Jurkat, Clone E6-1 (cell line): ENCODE measurements around the gene WDR46.
"Not testable (repeated sequence)": the region's sequence is repeated elsewhere in the genome, so short reads cannot be mapped to it uniquely, and the experiment has no call there.

Source experiments
- DNase-seq: peaks from one replicate; pipeline ENCODE4 v3.0.0-alpha.2; 2011; ENCODE audit warnings: low read depth, low spot score
- H3K4me3 ChIP-seq: 2 replicates; pipeline ENCODE4 v1.5.1; 2011; ENCODE audit warnings: mild to moderate bottlenecking, low read length, control low read depth, moderate library complexity

The WDR46 gene

DNA sequence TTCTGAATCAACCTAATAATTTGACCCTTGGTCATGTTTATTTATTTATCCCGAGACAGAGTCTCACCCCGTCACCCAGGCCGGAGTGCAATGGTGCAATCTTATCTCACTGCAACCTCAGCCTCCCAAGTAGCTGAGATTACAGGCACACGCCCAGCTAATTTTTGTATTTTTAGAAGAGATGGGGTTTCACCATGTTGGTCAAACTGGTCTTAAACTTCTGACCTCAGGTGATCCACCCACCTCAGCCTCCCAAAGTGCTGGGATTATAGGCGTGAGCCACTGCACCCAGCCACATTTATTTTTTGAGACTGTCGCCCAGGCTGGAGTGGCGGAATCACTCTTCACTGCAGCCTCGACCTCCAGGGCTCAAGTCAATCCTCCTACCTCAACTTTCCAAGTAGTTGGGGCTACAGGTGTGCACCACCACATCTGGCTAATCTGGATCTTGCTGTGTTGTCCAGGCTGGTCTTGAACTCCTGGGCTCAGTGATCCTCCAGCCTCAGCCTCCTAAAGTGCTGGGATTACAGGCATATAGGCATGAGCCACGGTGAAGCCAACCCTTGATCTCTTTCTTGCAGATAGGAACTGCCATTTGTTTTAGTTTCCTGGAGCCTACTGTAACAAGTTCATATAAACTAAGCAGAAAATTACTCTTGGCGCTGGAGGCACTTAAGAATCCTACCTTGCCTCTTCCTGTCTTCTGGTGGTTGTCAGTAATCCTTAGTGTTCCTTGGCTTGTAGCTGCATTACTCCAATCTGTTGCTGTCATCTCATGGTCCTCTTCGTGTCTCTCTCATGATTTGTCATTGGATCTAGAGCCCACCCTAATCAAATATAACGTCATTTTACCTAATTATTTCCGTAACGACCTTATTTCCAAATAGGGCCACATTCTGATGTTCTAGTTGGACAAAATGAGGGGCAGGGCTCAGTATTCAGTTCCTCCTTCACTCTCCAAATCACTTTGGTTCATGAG, 14.8 kb downstream of the WDR46 start:
- no peak for DNase-seq
- no peak overlapping the region; the same call in 1 of the 2 replicates for H3K4me3 ChIP-seq

DNA sequence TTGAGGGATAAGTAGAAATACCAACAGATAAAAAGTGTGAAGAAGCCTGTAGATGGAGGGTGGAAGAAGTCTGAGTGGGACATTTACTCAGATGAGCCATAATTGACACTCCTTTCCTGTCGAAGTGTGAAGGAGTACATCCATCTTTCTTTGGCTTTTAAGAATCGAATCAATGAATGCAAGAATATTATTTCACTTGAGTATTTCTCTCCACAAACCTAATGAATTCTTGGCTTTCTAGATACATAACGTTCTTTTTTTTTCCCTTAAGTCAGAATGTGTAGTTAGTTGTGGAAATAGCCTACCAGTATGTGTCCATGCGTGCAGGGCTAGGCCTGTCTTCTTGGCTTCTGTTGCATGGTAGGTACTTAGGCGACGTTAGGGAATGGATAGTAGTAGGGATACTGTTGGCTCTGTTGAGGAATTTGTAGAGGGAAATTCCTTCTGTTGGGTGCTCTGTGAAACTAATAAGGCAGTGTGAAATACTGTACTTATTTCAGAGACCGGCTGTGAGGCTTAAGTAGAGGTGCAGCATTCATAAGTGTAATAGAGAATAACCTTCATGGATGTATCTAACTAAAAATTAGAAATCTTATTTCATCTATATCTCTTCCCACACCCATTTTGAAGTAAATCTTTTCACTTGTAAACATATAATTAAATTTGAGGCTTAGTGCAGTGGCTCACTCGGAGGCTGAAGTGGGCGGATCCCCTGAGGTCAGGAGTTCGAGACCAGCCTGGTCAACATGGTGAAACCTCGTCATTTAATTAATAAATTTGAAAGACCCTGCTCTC, 15.7 kb downstream of the WDR46 start:
- DNase-seq: no peak
- peak overlapping the region; percentile 81 for H3K4me3 ChIP-seq

DNA sequence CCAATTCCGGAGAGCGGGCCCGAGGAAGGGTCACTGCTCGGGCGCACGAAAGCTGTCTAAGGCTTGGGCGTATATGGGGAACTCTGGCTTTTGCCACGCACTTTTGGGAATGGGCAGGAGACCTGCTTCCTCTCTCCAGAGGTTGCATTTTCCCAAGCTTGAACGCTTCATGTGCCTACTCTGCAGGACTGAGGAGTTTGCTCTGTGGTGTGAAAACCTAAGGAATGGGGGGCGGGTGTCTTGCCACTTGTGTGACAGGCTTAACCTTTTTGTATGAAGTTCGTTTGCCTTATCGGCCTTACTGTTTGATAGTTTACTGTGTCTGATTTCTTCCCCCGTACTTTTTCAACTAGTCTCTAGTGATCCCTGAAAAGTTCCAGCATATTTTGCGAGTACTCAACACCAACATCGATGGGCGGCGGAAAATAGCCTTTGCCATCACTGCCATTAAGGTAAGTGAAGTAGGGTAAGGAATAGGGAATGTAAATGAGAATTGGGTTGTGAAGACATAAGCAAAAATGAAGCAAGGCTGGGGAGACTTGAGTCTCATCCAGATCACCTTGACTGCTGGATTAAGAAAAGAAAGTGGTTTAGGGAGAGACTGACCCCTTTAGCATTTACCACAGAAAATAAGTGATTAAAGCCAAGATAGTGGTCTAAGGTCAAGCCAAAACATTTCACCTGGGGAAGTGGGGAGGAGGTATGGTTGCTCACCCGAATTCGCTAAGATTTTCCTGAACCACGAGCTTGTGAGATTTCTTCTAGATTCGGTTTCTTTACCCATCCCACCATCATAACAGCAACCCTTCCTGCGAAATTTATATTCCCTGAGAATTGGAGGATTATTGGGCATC, 16.5 kb downstream of the WDR46 start:
- DNase-seq: no peak

DNA sequence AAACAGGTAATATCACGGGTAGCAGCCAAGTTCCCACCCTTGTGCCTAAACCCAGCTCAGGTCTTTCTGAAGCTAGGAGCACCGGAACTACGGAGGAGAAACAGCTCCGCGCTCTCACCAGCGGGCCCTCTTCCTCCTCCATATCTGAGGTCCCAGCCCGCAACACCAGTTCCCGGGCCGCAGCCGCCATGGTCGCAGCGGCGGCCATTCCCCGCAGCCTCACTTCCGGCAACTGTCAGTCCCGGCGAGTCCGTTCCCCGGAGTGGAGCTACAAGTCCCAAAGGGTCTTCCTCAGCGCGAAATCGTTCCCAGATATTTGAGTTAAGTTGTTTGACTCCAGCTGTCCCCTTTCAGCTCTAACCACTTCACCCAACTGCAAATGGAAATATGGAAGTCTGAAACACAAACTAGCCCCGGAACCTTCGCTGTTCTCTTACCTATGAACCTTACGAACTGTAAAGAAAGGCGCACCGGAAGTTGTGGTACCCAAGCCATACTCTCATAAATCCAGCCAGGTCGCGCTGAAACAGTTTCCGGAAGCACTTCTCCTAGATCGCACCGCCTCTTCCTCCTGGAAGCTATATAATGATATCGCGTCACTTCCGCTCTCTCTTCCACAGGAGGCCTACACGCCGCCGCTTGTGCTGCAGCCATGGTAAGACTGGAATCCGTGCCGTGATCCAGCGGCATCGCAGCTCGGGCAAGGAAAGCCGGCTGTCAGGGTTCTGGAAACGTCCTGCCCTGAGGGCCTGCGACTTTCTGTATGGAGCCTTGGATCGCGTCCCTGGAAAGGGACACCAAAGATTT, 17.4 kb downstream of the WDR46 start, which contains the start of the genes RPS18 and VPS52:
RPS18 (plus strand) TSS at position 608 of the 807 bp plus-strand sequence; CDS start at position 653, 45 bp downstream.
VPS52 (minus strand) TSS at position 409 of the 807 bp plus-strand sequence; CDS start at position 208, 201 bp downstream.
- H3K4me3 ChIP-seq: peak within 1 kb of the TSS; percentile 81
- peak; percentile 100 for DNase-seq

More for the DNA sequence above, 16.5 kb downstream of the WDR46 start:
- H3K4me3 ChIP-seq: peak overlapping the region; percentile 81

DNA sequence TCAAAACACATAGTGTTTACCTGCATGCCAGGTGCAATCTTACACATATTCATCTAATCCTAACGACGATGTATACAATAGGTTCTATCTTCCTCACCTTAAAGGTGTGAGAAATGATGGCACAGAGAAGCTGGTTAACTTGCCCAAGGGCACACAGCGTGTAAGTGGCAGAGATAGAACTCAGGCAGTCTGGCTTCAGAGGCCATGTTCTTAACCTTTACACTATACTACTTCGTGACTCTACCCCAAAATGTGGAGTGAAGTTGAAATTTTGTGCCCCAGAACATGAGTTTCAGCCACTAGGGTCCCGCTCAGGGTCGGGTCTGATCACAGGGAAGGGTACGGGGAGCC, 17.9 kb downstream of the WDR46 start:
- peak overlapping the region; percentile 81 for H3K4me3 ChIP-seq
- DNase-seq: no peak

DNA sequence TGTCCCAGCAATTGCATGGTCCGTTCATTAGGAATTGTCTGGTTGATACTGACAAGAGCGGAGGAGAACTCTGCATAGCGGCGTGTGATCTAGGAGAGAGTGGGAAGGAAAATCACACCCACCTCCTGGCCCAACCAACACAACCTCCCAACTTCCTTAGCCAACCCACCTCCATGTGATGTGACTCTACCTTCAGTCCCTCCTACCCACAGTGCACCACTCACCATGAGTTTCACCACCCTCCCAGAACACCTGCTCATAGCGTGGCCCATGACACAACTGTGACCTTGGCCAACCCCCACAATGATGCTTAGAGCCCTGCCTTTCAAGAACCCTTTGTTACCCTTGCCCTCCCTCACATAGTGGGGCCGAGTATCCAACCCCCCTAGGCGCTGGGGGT, 25.0 kb downstream of the WDR46 start:
- DNase-seq: no peak
- H3K4me3 ChIP-seq: no peak overlapping the region

DNA sequence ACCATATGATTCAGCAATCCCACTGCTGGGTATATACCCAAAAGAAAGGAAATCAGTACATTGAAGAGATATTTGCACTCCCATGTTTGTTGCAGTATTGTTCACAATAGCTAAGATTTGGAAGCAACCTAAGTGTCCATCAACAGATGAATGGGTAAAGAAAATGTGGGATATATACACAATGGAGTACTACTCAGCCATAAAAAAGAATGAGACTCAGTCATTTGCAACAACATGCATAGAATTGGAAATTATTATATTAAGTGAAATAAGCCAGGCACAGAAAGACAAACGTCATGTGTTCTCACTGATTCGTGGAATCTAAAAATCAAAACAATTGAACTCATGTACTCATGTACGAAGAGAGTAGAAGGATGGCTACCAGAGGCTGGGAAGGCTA, 26.5 kb downstream of the WDR46 start:
- DNase-seq, H3K4me3 ChIP-seq: not testable (repeated sequence)

DNA sequence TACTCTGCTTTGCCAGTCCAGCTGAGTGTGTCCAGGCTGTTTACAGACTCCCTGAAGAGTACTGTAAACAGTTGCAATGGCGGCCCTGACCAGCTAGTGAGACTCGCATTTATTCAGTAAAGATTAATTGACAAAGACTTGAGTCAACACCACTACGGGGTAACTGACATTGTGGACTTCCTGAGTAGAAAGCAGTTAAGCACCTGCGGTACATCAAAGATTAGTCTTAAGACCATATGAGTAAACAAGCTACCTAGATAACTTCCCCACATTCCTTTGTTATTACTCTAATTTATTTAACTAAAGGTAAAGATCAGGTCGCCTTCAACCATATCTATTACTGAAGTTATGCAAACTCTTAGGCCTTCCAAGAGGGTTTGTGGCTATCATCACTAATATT, 30.0 kb downstream of the WDR46 start:
- peak; percentile 50 for DNase-seq
- H3K4me3 ChIP-seq: no peak overlapping the region; the same call in 1 of the 2 replicates

DNA sequence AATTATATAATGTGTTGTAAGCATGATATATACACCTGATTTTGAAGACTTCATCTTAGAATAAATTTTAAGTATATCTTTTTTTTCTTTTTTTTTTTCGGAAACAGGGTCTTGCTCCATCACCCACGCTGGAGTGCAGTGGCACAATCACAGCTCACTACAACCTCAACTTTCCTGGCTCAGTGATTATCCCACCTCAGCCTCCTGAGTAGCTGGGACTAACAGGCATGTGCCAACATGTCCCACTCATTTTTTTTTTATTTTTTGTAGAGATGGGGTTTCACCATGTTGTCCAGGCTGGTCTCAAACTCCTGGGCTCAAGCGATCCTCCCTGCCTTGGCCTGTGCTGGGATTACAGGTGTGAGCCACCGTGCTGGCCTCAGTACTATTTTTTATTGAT, 34.4 kb downstream of the WDR46 start:
- H3K4me3 ChIP-seq: no peak overlapping the region
- DNase-seq: no peak

DNA sequence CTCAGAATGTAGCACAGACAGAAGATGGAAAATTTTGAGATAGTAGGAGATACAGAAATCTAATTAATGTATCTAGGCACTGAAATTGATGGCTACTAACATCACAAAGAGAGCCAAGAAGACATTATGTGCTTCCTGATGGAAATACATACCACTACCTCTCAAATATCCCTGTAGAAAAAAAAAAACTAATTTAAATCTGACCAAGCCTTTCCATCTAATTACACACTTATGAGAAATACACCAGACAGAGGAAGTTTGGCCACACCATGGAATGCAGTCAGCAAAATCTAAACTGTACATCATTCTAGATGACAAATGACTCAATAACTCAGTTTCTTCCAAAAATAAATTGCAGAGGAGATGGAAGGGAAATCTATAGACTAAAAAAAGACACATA, 36.3 kb downstream of the WDR46 start:
- no peak overlapping the region for H3K4me3 ChIP-seq
- no peak for DNase-seq

DNA sequence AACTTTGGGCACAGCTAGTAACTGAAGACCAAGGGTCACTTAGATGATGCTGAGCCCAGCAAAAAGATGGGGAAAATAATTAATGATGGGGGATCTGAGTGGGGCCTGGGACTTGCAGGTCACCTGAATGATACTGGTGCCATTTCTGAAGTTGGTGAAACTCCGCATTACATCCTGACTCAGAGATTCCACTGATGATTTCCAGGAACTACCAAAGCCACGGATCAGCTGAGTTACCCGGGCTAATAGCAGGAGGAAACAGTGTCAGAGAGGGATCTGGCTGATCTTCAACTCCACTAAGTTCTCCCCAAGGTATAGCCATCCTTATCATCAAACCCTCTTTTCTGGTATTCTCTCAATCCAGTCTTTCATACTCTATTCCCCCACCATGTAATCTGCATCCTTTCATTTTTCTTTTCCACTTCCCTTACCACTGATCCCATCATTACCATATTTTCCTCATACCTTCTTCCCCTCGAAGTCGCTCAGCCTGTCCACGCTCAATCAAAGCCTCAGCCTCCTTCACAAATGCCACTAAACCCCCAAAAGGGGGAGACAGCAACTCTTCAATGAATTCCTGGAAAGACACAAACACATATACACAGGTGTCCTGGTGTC, 37.5 kb downstream of the WDR46 start:
- no peak for DNase-seq
- no peak overlapping the region for H3K4me3 ChIP-seq

DNA sequence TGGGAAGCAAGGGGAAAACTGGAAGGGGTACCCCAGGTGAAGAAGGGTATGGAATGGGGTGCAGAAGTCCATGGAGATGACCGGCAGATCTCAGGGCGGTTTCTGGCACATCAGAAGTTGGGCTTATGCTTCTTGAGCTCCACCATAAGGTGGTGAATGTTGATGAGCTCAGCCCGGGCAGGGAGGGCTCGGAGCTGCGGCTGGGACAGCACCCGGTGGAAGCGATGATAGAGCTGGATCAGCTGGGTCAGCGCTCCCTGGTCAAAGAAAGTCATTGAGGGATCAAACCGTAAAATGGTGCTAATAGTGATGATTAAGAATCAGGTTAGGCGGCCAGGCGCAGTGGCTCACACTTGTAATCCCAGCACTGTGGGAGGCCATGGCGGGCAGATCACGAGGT, 38.3 kb downstream of the WDR46 start:
- DNase-seq: no peak
- H3K4me3 ChIP-seq: no peak overlapping the region

DNA sequence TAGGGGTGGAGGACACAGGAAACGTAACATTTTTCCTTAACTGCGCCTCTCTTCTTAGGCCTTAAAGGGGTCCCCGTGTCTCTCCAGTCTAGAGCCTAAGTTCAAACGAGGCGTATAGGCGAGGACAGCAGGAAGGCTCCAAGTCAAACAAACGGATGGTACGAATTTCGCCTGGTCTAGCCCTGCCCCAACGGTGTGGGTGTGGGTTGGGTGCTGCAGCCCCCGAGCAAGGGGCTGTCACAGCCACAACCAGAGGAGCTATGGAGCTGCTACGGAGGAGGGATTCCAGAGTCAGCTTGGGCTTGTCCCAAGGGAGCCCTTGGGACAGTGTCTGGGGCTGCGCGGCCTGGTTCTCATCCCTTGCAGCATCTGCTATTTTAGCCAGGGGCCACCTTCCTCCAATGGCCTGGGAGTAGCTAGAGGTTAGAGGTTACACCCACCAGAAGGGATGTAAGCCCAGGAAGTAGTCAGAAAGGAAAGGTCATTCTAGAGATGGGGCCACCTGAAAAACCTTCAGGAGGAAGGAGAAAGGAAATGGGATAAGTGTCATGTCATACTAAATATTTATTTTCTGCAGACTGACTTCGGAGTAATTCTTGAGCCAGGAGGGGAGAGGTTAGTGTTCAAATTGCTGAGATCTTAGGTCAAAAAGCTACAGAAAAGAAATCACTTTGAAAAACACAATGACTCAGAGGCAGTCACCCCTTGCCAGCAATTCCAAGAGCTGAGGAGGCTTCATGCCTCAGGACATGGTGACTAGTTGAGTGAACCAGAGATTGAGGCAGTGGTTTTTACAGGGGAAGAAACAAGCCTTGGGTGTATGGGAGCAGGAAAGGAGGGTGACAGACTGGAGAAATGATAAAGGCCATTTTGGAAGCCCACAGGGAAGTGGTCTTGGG, 39.1 kb downstream of the WDR46 start:
- peak overlapping the region; percentile 74 for H3K4me3 ChIP-seq
- no peak for DNase-seq

DNA sequence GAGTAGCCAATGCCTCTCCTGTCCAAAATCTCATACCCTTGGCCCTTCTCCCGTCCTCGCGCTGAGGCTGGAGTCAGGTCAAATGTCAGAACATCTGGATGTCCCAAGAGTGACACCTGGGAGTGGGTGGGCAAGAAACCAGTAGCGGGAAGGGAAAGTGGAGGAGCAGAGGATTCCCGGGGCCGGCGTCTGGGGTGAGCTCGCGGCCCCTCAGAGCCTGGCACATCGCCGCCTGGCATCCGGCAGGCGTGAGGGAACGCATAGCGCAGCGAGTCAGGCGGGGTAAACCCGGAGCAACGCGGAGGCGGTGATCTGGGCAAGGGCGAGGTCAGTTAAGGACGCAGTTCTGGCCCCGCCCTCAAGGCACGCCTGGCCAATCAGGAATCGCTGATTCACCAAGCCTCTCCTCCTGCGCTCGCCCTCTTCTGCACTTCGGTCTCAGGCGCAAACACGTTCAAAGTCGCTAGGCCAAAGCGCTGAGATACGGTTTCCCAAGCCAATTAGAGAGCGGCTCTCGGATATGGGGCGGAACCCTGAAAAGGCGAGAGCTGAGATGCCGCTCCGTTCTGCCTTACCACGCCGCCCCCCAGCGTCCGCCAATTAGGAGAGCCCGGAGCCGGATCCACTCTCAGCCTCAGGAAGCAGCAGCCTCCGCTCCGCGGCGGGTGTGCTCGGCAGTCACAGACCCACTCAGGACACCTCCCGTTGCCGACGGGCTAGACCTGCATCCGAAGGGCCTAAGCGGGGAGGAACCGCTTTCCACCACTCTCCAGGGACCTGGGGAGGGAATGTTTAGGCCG, 39.9 kb downstream of the WDR46 start:
- peak; percentile 99 for DNase-seq
- peak overlapping the region; percentile 74 for H3K4me3 ChIP-seq

DNA sequence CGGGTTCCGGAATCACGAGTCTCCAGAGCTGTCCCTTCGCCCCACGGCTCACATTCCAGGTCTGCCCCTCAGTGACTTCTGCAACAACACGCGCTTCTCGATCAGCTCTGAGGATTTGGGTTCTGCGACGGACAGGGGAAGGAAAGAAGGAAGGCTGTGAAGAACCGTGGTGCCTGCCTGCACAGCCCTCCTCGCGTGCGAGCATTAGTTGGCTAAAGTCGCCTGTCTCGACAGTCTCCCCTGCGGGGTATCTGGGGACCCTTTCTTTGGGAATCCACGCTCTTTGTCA, 40.5 kb downstream of the WDR46 start:
- DNase-seq: no peak
- peak overlapping the region; percentile 74 for H3K4me3 ChIP-seq

DNA sequence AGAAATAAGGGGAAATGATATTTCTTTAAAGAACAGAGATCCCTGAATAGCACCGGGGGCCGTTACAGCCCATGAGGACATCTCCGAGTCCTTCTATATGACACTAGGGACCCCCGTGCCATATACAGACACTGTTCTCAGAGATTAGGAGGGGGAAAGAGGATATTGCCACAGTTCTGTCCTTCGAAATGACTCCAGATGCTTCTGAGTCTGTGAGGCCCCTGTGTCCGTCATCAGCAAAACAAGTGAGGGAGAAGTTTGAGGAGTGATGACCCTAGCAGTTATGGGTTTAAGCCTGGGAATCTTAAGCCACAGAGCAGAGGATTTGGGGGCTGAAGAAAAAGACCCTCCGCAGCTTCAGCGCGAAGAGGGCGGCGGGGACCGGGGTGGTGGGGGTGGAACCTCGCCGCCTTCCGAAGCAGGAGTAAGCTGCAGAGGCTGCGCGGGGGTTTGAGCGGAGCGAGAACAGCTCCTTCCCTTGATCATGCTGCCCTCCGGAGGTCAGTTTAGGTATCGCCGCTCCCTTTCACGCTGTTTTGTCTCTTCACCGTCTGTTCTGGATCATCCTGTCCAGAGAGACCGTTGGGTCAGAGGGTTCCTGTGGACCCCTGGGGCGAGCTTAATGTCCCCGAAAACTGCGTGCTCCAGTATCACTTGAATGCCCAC, 40.9 kb downstream of the WDR46 start:
- peak; percentile 88 for DNase-seq
- H3K4me3 ChIP-seq: peak overlapping the region; percentile 74
